ENCODE results near the gene COPS6.
A peak's percentile ranks its signal among the peaks of the same experiment; 100 is the strongest.

COPS6 gene

GRCh38 chr7:100137851-100138760 is 49.3 kb downstream of the COPS6 start:
- H3K9me3 ChIP-seq, result no peaks in the 10 kb centered on the region
- no peaks in the 10 kb centered on the region for H3K27me3 ChIP-seq
- H3K4me3 ChIP-seq (ENCODE audit: low read depth in 1 of 2, low read length in 1 of 2), result no peak overlapping the region
- H3K4me1 ChIP-seq (ENCODE audit: control insufficient read depth in 1 of 2, insufficient read depth in 1 of 2, low read depth in 1 of 2, low read length in 1 of 2), result peaks cover 47 to 52% of the 10 kb centered on the region in 2 experiments
- H3K36me3 ChIP-seq, result no peaks in the 10 kb centered on the region
- H3K27ac ChIP-seq, result peak overlapping the region; percentile 70
- no peak for TF ChIP-seq CTCF (IDR thresholded peaks at IDR 0.05)

GRCh38 chr7:100141555-100141949 is 52.8 kb downstream of the COPS6 start:
- no peaks in the 10 kb centered on the region for H3K9me3 ChIP-seq
- peak overlapping the region; percentile 94 for H3K27ac ChIP-seq
- H3K4me1 ChIP-seq (ENCODE audit: control insufficient read depth in 1 of 2, insufficient read depth in 1 of 2, low read depth in 1 of 2, low read length in 1 of 2), result peaks cover 59 to 65% of the 10 kb centered on the region in 2 experiments
- no peaks in the 10 kb centered on the region for H3K27me3 ChIP-seq
- no peak for TF ChIP-seq CTCF (IDR thresholded peaks at IDR 0.05)
- peak overlapping the region; percentile 43 to 52 for H3K4me3 ChIP-seq (ENCODE audit: low read depth in 1 of 2, low read length in 1 of 2)
- H3K36me3 ChIP-seq, result no peaks in the 10 kb centered on the region

Data from neutrophil (primary cell).